GM18499 (cell line): ENCODE results near the gene GABRB1.

Experiments
- ATAC-seq: cut with Tn5 transposase; IDR thresholded peaks from one replicate; pipeline ENCODE4 v1.9.1; 2021; ENCODE audit warnings: moderate number of reproducible peaks; ENCODE audit not compliant: insufficient read depth, unreplicated experiment

The GABRB1 gene

GRCh38 chr4:47043821-47044220 lies 12.5 kb downstream of the GABRB1 start:
- ATAC-seq = no peak

- ATAC-seq = no peak
Observed at GRCh38 chr4:47045261-47045660, 13.9 kb downstream of the GABRB1 start.

GRCh38 chr4:47049347-47049746 lies 18.0 kb downstream of the GABRB1 start:
- no peak for ATAC-seq

GRCh38 chr4:47050761-47051725 lies 19.7 kb downstream of the GABRB1 start:
- ATAC-seq = no peak

GRCh38 chr4:47053485-47053884 lies 22.1 kb downstream of the GABRB1 start:
- no peak for ATAC-seq

GRCh38 chr4:47054130-47054529 lies 22.8 kb downstream of the GABRB1 start:
- no peak for ATAC-seq

- no peak for ATAC-seq
Observed at GRCh38 chr4:47057991-47058390, 26.6 kb downstream of the GABRB1 start.

- no peak for ATAC-seq
Observed at GRCh38 chr4:47060561-47060960, 29.2 kb downstream of the GABRB1 start.

- ATAC-seq = no peak
Observed at GRCh38 chr4:47061435-47061834, 30.1 kb downstream of the GABRB1 start.

- ATAC-seq = no peak
Observed at GRCh38 chr4:47065051-47065481, 33.7 kb downstream of the GABRB1 start.

GRCh38 chr4:47068986-47069385 lies 37.6 kb downstream of the GABRB1 start:
- no peak for ATAC-seq

GRCh38 chr4:47071901-47072341 lies 40.6 kb downstream of the GABRB1 start:
- no peak for ATAC-seq

GRCh38 chr4:47073647-47074046 lies 42.3 kb downstream of the GABRB1 start:
- no peak for ATAC-seq

- ATAC-seq = no peak
Observed at GRCh38 chr4:47074816-47075215, 43.4 kb downstream of the GABRB1 start.

- ATAC-seq = no peak
Observed at GRCh38 chr4:47075262-47075661, 43.9 kb downstream of the GABRB1 start.

GRCh38 chr4:47075919-47076318 lies 44.6 kb downstream of the GABRB1 start:
- no peak for ATAC-seq

GRCh38 chr4:47084111-47084510 lies 52.7 kb downstream of the GABRB1 start:
- ATAC-seq = no peak

GRCh38 chr4:47084795-47085194 lies 53.4 kb downstream of the GABRB1 start:
- no peak for ATAC-seq

- ATAC-seq = no peak
Observed at GRCh38 chr4:47088298-47088697, 56.9 kb downstream of the GABRB1 start.

- ATAC-seq = no peak
Observed at GRCh38 chr4:47095884-47096283, 64.5 kb downstream of the GABRB1 start.

- ATAC-seq = no peak
Observed at GRCh38 chr4:47101453-47101852, 70.1 kb downstream of the GABRB1 start.

- ATAC-seq = no peak
Observed at GRCh38 chr4:47104986-47105385, 73.6 kb downstream of the GABRB1 start.
